Measurements from ENCODE around the gene VRK1. TPM values are rescaled to one million over a fixed set of nuclear protein-coding genes. Genes with fewer than 3 reads are reported as not detected.

VRK1 gene
- total RNA-seq, 1 donor from 2014 or later, result 35.9 TPM

GRCh38 chr14:96917442-96917963 lies 120.3 kb downstream of the VRK1 start:
- no peak for DNase-seq (ENCODE audit: low read depth, low spot score)

- no peak for DNase-seq (ENCODE audit: low read depth, low spot score)
Observed at GRCh38 chr14:96920023-96920422, 122.8 kb downstream of the VRK1 start.

GRCh38 chr14:96920820-96921219 lies 123.6 kb downstream of the VRK1 start:
- no peak for DNase-seq (ENCODE audit: low read depth, low spot score)

- DNase-seq (ENCODE audit: low read depth, low spot score), result no peak
Observed at GRCh38 chr14:96922986-96923385, 125.8 kb downstream of the VRK1 start.

- DNase-seq (ENCODE audit: low read depth, low spot score), result no peak
Observed at GRCh38 chr14:96925422-96925821, 128.2 kb downstream of the VRK1 start.

- DNase-seq (ENCODE audit: low read depth, low spot score), result no peak
Observed at GRCh38 chr14:96926001-96926400, 128.8 kb downstream of the VRK1 start.

- DNase-seq (ENCODE audit: low read depth, low spot score), result no peak
Observed at GRCh38 chr14:96928779-96929380, 131.7 kb downstream of the VRK1 start.

- DNase-seq (ENCODE audit: low read depth, low spot score), result no peak
Observed at GRCh38 chr14:96929950-96930349, 132.8 kb downstream of the VRK1 start.

GRCh38 chr14:96930526-96930925 lies 133.3 kb downstream of the VRK1 start:
- DNase-seq (ENCODE audit: low read depth, low spot score), result no peak

Measured in pulmonary artery endothelial cell (primary cell).